SK-N-SH (cell line): ENCODE measurements around the gene TMEM117. TPM values are rescaled to one million over a fixed set of nuclear protein-coding genes. Genes with fewer than 3 reads are reported as not detected.

Source experiments
- CTCF ChIA-PET: fragments of 300-600, 350-600 bp; formaldehyde crosslinking; extraction: SDS; loops from one replicate; lab custom pipeline; 2021; lab: Yijun Ruan, JAX
- POLR2A ChIA-PET: fragments of 350-600 bp; sonication (Branson Sonifier 250); formaldehyde crosslinking; extraction: SDS; loops from one replicate; lab custom pipeline; 2020; ENCODE audit warnings: antibody characterized with exemption, inconsistent platforms; lab: Yijun Ruan, JAX
- DNase-seq: peaks from one replicate; pipeline ENCODE4 v3.0.0; 2012
- H2AFZ ChIP-seq: fragments of 200-600 bp; sonication (generic); 2 replicates; pipeline ENCODE4 v1.8.1; 2016; ENCODE audit warnings: antibody characterized with exemption, mild to moderate bottlenecking, low read depth
- H3F3A ChIP-seq: fragments of 200-600 bp; sonication (generic); replicated peaks from 2 replicates; pipeline ENCODE3; 2016; ENCODE audit warnings: antibody characterized with exemption, mild to moderate bottlenecking; ENCODE audit not compliant: insufficient read depth
- H3K27ac ChIP-seq, 2 experiments: fragments of 200-500 bp in 1 of 2; fragments of 200-600 bp in 1 of 2; sonication (Bioruptor generic) in 1 of 2; sonication (generic), shearing (Covaris generic) in 1 of 2; 2 replicates each; pipeline versions ENCODE4 v1.5.1 to v1.6.1; 2014 to 2016; ENCODE audit warnings: low read depth in 2 of 2, inconsistent platforms in 1 of 2, low read length in 1 of 2, mild to moderate bottlenecking in 1 of 2, mixed read lengths in 1 of 2
- H3K27me3 ChIP-seq: fragments of 200-600 bp; sonication (generic), shearing (Covaris generic); 2 replicates; pipeline ENCODE4 v1.6.1; 2016; ENCODE audit warnings: mixed run types; ENCODE audit not compliant: insufficient read depth
- H3K36me3 ChIP-seq, 2 experiments: fragments of 200-500 bp in 1 of 2; fragments of 200-600 bp in 1 of 2; sonication (Bioruptor generic) in 1 of 2; sonication (generic) in 1 of 2; replicated peaks in 1 of 2; 2 replicates each; pipeline versions ENCODE3 to v1.5.1; 2014 to 2016; ENCODE audit warnings: low read length in 1 of 2, mild to moderate bottlenecking in 1 of 2; ENCODE audit not compliant: insufficient read depth in 2 of 2, control insufficient read depth in 1 of 2
- H3K4me1 ChIP-seq, 2 experiments: fragments of 200-500 bp in 1 of 2; fragments of 200-600 bp in 1 of 2; sonication (Bioruptor generic) in 1 of 2; sonication (generic), shearing (Covaris generic) in 1 of 2; 2 replicates each; pipeline versions ENCODE4 v1.5.1 to v1.6.1; 2014 to 2016; ENCODE audit warnings: low read depth in 1 of 2, low read length in 1 of 2, mixed run types in 1 of 2; ENCODE audit not compliant: insufficient read depth in 2 of 2, control insufficient read depth in 1 of 2
- H3K4me2 ChIP-seq: fragments of 200-600 bp; sonication (generic), shearing (Covaris generic); 2 replicates; pipeline ENCODE4 v1.6.1; 2017; ENCODE audit warnings: mixed run types
- H3K4me3 ChIP-seq, 2 experiments: fragments of 200-500 bp in 1 of 2; fragments of 200-600 bp in 1 of 2; sonication (Bioruptor generic) in 1 of 2; sonication (generic), shearing (Covaris generic) in 1 of 2; 2 replicates each; pipeline versions ENCODE4 v1.5.1 to v1.8.1; 2014 to 2016; ENCODE audit warnings: low read depth in 2 of 2, inconsistent platforms in 1 of 2, low read length in 1 of 2, mild to moderate bottlenecking in 1 of 2, mixed read lengths in 1 of 2, moderate library complexity in 1 of 2
- H3K79me2 ChIP-seq: fragments of 200-600 bp; sonication (generic); 2 replicates; pipeline ENCODE4 v1.8.1; 2017; ENCODE audit warnings: mild to moderate bottlenecking; ENCODE audit not compliant: insufficient read depth
- H3K9ac ChIP-seq: fragments of 200-600 bp; sonication (generic); 2 replicates; pipeline ENCODE4 v1.6.1; 2017; ENCODE audit warnings: mixed run types
- H3K9me2 ChIP-seq: fragments of 200-600 bp; sonication (generic); 2 replicates; pipeline ENCODE4 v1.6.1; 2017; ENCODE audit warnings: mixed run types
- H3K9me3 ChIP-seq: fragments of 200-600 bp; sonication (generic); 2 replicates; pipeline ENCODE4 v1.6.1; 2017; ENCODE audit warnings: mixed run types, mild to moderate bottlenecking, moderate library complexity
- H4K20me1 ChIP-seq: fragments of 200-600 bp; sonication (generic); 2 replicates; pipeline ENCODE4 v1.6.1; 2017; ENCODE audit warnings: mild to moderate bottlenecking, mixed run types; ENCODE audit not compliant: insufficient read depth
- ELF1 ChIP-seq: IDR thresholded peaks from 2 replicates; pipeline ENCODE4 v1.4.0; 2012
- EP300 ChIP-seq, 2 experiments: IDR thresholded peaks; 2 replicates each; pipeline versions ENCODE4 v1.4.0 to v1.6.1; 2012; ENCODE audit warnings: borderline replicate concordance in 1 of 2, low read depth in 1 of 2, low read length in 1 of 2
- EZH2phosphoT487 ChIP-seq: fragments of 200-600 bp; sonication (generic); IDR thresholded peaks from 2 replicates; pipeline ENCODE4 v1.6.1; 2017; ENCODE audit warnings: low read depth, mixed run types, mild to moderate bottlenecking, antibody characterized with exemption, moderate library complexity, borderline replicate concordance
- FOSL2 ChIP-seq: IDR thresholded peaks from 2 replicates; pipeline ENCODE4 v1.4.0; 2012; ENCODE audit warnings: low read depth, mild to moderate bottlenecking, moderate library complexity, borderline replicate concordance
- JUND ChIP-seq: IDR thresholded peaks from 2 replicates; pipeline ENCODE4 v1.4.0; 2012
- MEF2A ChIP-seq: IDR thresholded peaks from 2 replicates; pipeline ENCODE4 v1.4.0; 2012; ENCODE audit warnings: low read depth, borderline replicate concordance
- NFIC ChIP-seq: IDR thresholded peaks from 2 replicates; pipeline ENCODE4 v1.4.0; 2012; ENCODE audit warnings: borderline replicate concordance
- RAD21 ChIP-seq: IDR thresholded peaks from 2 replicates; pipeline ENCODE4 v1.6.1; 2012; ENCODE audit warnings: mild to moderate bottlenecking, low read length
- RFX5 ChIP-seq: IDR thresholded peaks from 2 replicates; pipeline ENCODE4 v1.6.1; 2012; ENCODE audit warnings: mild to moderate bottlenecking, improper control_type of control experiment, low read length
- RXRA ChIP-seq: IDR thresholded peaks from 2 replicates; pipeline ENCODE4 v1.4.0; 2012; ENCODE audit warnings: low read depth, mild to moderate bottlenecking, borderline replicate concordance
- SIN3A ChIP-seq: IDR thresholded peaks from 2 replicates; pipeline ENCODE4 v1.6.1; 2012; ENCODE audit warnings: low read depth, mild to moderate bottlenecking, low read length, moderate library complexity, borderline replicate concordance
- SMC3 ChIP-seq: IDR thresholded peaks from 2 replicates; pipeline ENCODE4 v1.6.1; 2012; ENCODE audit warnings: low read depth, low read length, improper control_type of control experiment
- TAF1 ChIP-seq: IDR thresholded peaks from 2 replicates; pipeline ENCODE4 v1.6.1; 2012; ENCODE audit warnings: low read depth, mild to moderate bottlenecking, low read length, moderate library complexity, borderline replicate concordance
- TEAD4 ChIP-seq: IDR thresholded peaks from 2 replicates; pipeline ENCODE4 v1.4.0; 2012; ENCODE audit warnings: mild to moderate bottlenecking, borderline replicate concordance; ENCODE audit not compliant: insufficient read depth
- YY1 ChIP-seq: IDR thresholded peaks from 2 replicates; pipeline ENCODE4 v1.4.0; 2012; ENCODE audit warnings: low read depth, mild to moderate bottlenecking
- WGBS: methylation state at CpG from one replicate; pipeline ENCODE4 v1.1.6; 2017; ENCODE audit warnings: low lambda C conversion rate; 5-methylcytosine and 5-hydroxymethylcytosine counted together
- polyA plus RNA-seq, 3 experiments: library from polyadenylated mRNA; depleted of rRNA; stranded (reverse); fragments of >200 nt; gene quantifications; 2 replicates each; pipeline ENCODE4 v1.2.3, GENCODE V29; 2012
- TF ChIP-seq, protein P1 (sequence below): IDR thresholded peaks from 2 replicates; pipeline ENCODE4 v1.4.0; 2012; ENCODE audit warnings: low read depth
- TF ChIP-seq, protein P2 (sequence below): IDR thresholded peaks from 2 replicates; pipeline ENCODE4 v1.4.0; 2012; ENCODE audit warnings: low read depth, borderline replicate concordance
- TF ChIP-seq, protein P3 (sequence below): IDR thresholded peaks from 2 replicates; pipeline ENCODE4 v1.4.0; 2012; ENCODE audit warnings: low read depth, borderline replicate concordance
- TF ChIP-seq, protein P4 (sequence below): fragments of 150-350 bp; IDR thresholded peaks from 2 replicates; pipeline ENCODE4 v1.6.1; 2016; ENCODE audit warnings: mild to moderate bottlenecking, low read depth, low read length
- TF ChIP-seq, protein P5 (sequence below): fragments of 150-350 bp; IDR thresholded peaks from 2 replicates; pipeline ENCODE4 v1.6.1; 2017; ENCODE audit warnings: antibody characterized with exemption, low read length, low read depth, borderline replicate concordance

Gene TMEM117
- polyA plus RNA-seq, 1 of the 3 experiments (the other 2 are of a cell fraction), result 0.81 TPM

DNA sequence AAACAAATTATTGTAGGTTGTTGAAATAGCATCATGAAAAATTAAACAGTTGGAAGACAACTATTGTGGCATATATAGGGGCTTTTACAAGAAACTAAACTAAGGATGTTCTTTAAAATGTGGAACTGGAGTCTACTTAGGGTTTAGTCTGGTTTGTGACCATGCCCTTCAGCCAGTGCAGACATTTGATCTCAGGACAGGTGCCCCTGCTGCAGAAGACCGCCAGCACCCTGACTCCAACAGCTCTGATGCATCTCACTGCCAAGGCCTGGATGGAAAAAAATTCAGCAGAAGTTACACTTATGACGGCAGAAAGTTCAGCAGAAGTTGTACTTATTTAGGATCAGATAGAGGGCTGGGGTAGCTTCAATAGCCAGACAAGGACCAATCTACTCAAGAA lies 51.5 kb downstream of the TMEM117 start:
- Histone ChIP-seq H3K79me2 (no peaks in the 10 kb centered on the region), H2AFZ (no peak overlapping the region), H3K4me1 (no peaks in the 10 kb centered on the region; a peak in 1 of 4 replicates), H3K36me3 (no peaks in the 10 kb centered on the region), H3K27ac (no peak overlapping the region), H3F3A (peaks cover 6% of the 10 kb centered on the region), H3K4me2 (no peak overlapping the region), H4K20me1 (no peaks in the 10 kb centered on the region), H3K9me3 (no peaks in the 10 kb centered on the region), H3K9me2 (no peaks in the 10 kb centered on the region), H3K9ac (no peak overlapping the region), H3K4me3 (no peak overlapping the region), H3K27me3 (no peaks in the 10 kb centered on the region)
- POLR2A ChIA-PET, result no interaction called here
- CTCF ChIA-PET, result interaction anchor here (1.1 kb wide), 1 partner anchor 73 kb away, joined by 3 read pairs; no protein-coding TSS in a partner anchor
- no peak for DNase-seq
- no peak for TF ChIP-seq NFIC
- TF ChIP-seq RAD21, result no peak
- no peak for TF ChIP-seq TEAD4
- TF ChIP-seq, protein P1, sequence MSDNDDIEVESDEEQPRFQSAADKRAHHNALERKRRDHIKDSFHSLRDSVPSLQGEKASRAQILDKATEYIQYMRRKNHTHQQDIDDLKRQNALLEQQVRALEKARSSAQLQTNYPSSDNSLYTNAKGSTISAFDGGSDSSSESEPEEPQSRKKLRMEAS, result no peak
- TF ChIP-seq, protein P2, sequence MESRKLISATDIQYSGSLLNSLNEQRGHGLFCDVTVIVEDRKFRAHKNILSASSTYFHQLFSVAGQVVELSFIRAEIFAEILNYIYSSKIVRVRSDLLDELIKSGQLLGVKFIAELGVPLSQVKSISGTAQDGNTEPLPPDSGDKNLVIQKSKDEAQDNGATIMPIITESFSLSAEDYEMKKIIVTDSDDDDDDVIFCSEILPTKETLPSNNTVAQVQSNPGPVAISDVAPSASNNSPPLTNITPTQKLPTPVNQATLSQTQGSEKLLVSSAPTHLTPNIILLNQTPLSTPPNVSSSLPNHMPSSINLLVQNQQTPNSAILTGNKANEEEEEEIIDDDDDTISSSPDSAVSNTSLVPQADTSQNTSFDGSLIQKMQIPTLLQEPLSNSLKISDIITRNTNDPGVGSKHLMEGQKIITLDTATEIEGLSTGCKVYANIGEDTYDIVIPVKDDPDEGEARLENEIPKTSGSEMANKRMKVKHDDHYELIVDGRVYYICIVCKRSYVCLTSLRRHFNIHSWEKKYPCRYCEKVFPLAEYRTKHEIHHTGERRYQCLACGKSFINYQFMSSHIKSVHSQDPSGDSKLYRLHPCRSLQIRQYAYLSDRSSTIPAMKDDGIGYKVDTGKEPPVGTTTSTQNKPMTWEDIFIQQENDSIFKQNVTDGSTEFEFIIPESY, result no peak
- no peak for TF ChIP-seq MEF2A
- TF ChIP-seq YY1, result no peak
- TF ChIP-seq RXRA, result no peak
- TF ChIP-seq RFX5, result no peak
- TF ChIP-seq FOSL2, result no peak
- TF ChIP-seq, protein P3, sequence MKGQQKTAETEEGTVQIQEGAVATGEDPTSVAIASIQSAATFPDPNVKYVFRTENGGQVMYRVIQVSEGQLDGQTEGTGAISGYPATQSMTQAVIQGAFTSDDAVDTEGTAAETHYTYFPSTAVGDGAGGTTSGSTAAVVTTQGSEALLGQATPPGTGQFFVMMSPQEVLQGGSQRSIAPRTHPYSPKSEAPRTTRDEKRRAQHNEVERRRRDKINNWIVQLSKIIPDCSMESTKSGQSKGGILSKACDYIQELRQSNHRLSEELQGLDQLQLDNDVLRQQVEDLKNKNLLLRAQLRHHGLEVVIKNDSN, result no peak
- TF ChIP-seq SMC3, result no peak
- TF ChIP-seq SIN3A, result no peak
- no peak for TF ChIP-seq ELF1
- no peak for TF ChIP-seq TAF1
- TF ChIP-seq, protein P4, sequence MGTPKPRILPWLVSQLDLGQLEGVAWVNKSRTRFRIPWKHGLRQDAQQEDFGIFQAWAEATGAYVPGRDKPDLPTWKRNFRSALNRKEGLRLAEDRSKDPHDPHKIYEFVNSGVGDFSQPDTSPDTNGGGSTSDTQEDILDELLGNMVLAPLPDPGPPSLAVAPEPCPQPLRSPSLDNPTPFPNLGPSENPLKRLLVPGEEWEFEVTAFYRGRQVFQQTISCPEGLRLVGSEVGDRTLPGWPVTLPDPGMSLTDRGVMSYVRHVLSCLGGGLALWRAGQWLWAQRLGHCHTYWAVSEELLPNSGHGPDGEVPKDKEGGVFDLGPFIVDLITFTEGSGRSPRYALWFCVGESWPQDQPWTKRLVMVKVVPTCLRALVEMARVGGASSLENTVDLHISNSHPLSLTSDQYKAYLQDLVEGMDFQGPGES, result no peak
- TF ChIP-seq JUND, result no peak
- TF ChIP-seq EZH2phosphoT487, result no peak
- TF ChIP-seq, protein P5, sequence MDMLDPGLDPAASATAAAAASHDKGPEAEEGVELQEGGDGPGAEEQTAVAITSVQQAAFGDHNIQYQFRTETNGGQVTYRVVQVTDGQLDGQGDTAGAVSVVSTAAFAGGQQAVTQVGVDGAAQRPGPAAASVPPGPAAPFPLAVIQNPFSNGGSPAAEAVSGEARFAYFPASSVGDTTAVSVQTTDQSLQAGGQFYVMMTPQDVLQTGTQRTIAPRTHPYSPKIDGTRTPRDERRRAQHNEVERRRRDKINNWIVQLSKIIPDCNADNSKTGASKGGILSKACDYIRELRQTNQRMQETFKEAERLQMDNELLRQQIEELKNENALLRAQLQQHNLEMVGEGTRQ, result no peak
- no peak for TF ChIP-seq EP300 (IDR thresholded peaks at IDR 0.05; ENCODE audit: borderline replicate concordance in 1 of 2, low read depth in 1 of 2, low read length in 1 of 2)
- 81% methylated on average over 2 of the region's 2 CpGs for WGBS
